RPMI7951 (cell line): Measurements from ENCODE around the gene VSIG4. TPM values are rescaled to one million over a fixed set of nuclear protein-coding genes. Genes with fewer than 3 reads are reported as not detected.
"Not testable (repeated sequence)": the region's sequence is repeated elsewhere in the genome, so short reads cannot be mapped to it uniquely, and the experiment has no call there.

Experiments
- DNase-seq: peaks from one replicate; pipeline ENCODE4 v3.0.0-alpha.2; 2012; ENCODE audit warnings: low read depth
- total RNA-seq: library from RNA; depleted of rRNA; stranded (reverse); fragments of >200 nt; shearing (Covaris generic); gene quantifications from 2 replicates; pipeline ENCODE4 v1.2.3, GENCODE V29; 2014; rRNA removed

Gene VSIG4
- total RNA-seq, 1 experiment from 2014 or later: not detected

GRCh38 chrX:65976161-65976560, 63.7 kb downstream of the VSIG4 start:
- no peak for DNase-seq

GRCh38 chrX:65975161-65975751, 64.6 kb downstream of the VSIG4 start:
- DNase-seq: not testable (repeated sequence)

Other genes starting within 250 kb of the VSIG4 start
- 0.39 TPM in 1 of 2 replicates, not detected in the other for gene HEPH, start 124.2 kb upstream of the VSIG4 start, total RNA-seq